ENCODE measurements around the gene SLC22A6. TPM values are rescaled to one million over a fixed set of nuclear protein-coding genes. Genes with fewer than 3 reads are reported as not detected.

The SLC22A6 gene
- total and polyA plus RNA-seq, 7 donors: not detected

- Histone ChIP-seq H3K36me3 (ENCODE audit: insufficient read depth in 1 of 2, low read depth in 1 of 2) (no peaks in the 10 kb centered on the region), H3K4me1 (no peaks in the 10 kb centered on the region), H3K27me3 (ENCODE audit: insufficient read depth in 3 of 3, low read length in 2 of 3) (peaks cover 0 to 3% (median 0%) of the 10 kb centered on the region in 3 donors), H3K27ac (no peak overlapping the region), H3K9me3 (no peaks in the 10 kb centered on the region), H3K4me3 (no peak overlapping the region)
- TF ChIP-seq, protein P1, sequence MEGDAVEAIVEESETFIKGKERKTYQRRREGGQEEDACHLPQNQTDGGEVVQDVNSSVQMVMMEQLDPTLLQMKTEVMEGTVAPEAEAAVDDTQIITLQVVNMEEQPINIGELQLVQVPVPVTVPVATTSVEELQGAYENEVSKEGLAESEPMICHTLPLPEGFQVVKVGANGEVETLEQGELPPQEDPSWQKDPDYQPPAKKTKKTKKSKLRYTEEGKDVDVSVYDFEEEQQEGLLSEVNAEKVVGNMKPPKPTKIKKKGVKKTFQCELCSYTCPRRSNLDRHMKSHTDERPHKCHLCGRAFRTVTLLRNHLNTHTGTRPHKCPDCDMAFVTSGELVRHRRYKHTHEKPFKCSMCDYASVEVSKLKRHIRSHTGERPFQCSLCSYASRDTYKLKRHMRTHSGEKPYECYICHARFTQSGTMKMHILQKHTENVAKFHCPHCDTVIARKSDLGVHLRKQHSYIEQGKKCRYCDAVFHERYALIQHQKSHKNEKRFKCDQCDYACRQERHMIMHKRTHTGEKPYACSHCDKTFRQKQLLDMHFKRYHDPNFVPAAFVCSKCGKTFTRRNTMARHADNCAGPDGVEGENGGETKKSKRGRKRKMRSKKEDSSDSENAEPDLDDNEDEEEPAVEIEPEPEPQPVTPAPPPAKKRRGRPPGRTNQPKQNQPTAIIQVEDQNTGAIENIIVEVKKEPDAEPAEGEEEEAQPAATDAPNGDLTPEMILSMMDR (IDR thresholded peaks at IDR 0.05): no peak
- no peak for ATAC-seq
- DNase-seq: no peak
- intact Hi-C loops (cut with DNase I): no loop called here
- WGBS, 3 donors: 85 to 92% (median 88%) methylated on average over 12 to 13 of the region's 13 CpGs
Measured at GRCh38 chr11:62983536-62984199, 1.1 kb downstream of the SLC22A6 start.

DNA sequence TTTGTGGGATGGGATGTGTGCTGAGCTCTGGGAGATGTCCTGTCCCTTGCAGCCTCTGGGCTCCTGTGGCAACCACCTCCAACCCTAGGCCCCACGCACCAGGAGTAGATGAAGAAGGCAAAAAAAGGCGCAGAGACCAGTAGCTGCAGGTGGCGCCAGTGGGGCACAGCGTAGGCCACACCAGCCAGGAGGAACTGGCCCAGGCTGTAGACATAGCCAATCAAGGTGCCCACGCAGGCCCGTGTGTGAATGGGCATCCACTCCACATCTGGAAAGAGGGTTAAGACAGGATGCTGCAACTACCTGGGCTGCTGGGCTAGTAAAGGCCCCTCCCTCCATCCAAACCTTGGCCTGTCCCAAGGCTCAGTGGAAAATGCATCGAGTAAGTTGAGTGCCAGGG, 3.0 kb downstream of the SLC22A6 start:
- WGBS, 3 donors: 82 to 91% (median 83%) methylated on average over 7 of the region's 7 CpGs
- ATAC-seq: no peak
- intact Hi-C loops (cut with DNase I): no loop called here

DNA sequence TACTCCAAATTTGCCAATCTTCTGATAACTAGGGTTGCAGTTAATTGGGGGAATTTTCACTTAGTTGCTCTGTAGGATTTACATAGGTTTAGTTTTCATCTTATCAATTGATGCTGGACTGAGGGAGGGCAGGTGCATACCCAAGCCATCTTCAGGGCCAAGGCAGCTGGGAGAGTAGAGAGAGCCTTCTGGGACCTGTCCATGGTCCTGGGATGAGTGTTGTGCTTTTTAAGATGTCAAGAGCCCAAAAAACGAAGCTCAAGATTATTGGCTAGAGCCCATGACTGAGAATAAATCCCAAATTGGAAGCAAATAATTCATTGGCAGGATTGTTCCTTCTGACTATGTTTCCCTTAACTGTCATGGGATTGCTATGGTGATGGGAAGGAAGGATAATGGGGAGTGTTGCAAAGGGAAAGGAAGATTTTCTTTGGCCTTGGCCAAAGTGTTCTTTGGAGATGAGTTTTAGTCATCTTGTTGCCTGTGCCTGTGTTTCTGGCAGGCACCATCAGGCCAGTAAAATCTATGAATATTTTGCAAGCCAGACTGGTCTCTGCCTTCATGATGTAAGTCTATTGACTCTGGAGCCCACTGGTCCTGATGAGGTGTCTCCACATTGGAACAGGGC, 4.5 kb downstream of the SLC22A6 start:
- ATAC-seq: no peak
- TF ChIP-seq, protein P1 (IDR thresholded peaks at IDR 0.05): no peak
- intact Hi-C loops (cut with DNase I): no loop called here
- no peak for DNase-seq
- no peaks in the 10 kb centered on the region for H3K4me1 ChIP-seq
- 24 to 34% (median 25%) methylated on average over 1 of the region's 1 CpG for WGBS, 3 donors
- H3K27ac ChIP-seq: no peak overlapping the region
- H3K36me3 ChIP-seq (ENCODE audit: insufficient read depth in 1 of 2, low read depth in 1 of 2): no peaks in the 10 kb centered on the region
- no peak overlapping the region for H3K4me3 ChIP-seq
- H3K27me3 ChIP-seq (ENCODE audit: insufficient read depth in 3 of 3, low read length in 2 of 3): peaks cover 0 to 1% (median 0%) of the 10 kb centered on the region in 3 donors
- no peaks in the 10 kb centered on the region for H3K9me3 ChIP-seq

More for the DNA sequence above, 3.0 kb downstream of the SLC22A6 start:
- H3K4me1 ChIP-seq: no peaks in the 10 kb centered on the region
- H3K4me3 ChIP-seq: no peak overlapping the region
- H3K27ac ChIP-seq: no peak overlapping the region
- no peaks in the 10 kb centered on the region for H3K36me3 ChIP-seq (ENCODE audit: insufficient read depth in 1 of 2, low read depth in 1 of 2)
- H3K27me3 ChIP-seq (ENCODE audit: insufficient read depth in 3 of 3, low read length in 2 of 3): peaks cover 0 to 1% (median 0%) of the 10 kb centered on the region in 3 donors
- TF ChIP-seq, protein P1 (IDR thresholded peaks at IDR 0.05): no peak
- DNase-seq: no peak
- H3K9me3 ChIP-seq: no peaks in the 10 kb centered on the region

- TF ChIP-seq, protein P1 (IDR thresholded peaks at IDR 0.05): no peak
- no peak overlapping the region for H3K4me3 ChIP-seq
- H3K36me3 ChIP-seq (ENCODE audit: insufficient read depth in 1 of 2, low read depth in 1 of 2): no peaks in the 10 kb centered on the region
- no peaks in the 10 kb centered on the region for H3K9me3 ChIP-seq
- intact Hi-C loops (cut with DNase I): loop anchor here in 1 of 2 donors (2.0 kb wide), 1 partner anchor 69 kb away; no protein-coding TSS in a partner anchor
- H3K27ac ChIP-seq: no peak overlapping the region
- peaks cover 3% of the 10 kb centered on the region for H3K4me1 ChIP-seq
- no peak for ATAC-seq
- 62 to 74% (median 64%) methylated on average over 5 of the region's 5 CpGs for WGBS, 3 donors
- H3K27me3 ChIP-seq (ENCODE audit: insufficient read depth in 3 of 3, low read length in 2 of 3): no peaks in the 10 kb centered on the region
- DNase-seq: no peak
Measured at GRCh38 chr11:62976109-62976508, 8.7 kb downstream of the SLC22A6 start.

Measured in psoas muscle (tissue), 8 donors.